GM19467 (cell line): ENCODE results near the gene PSMG4.
"Not testable (repeated sequence)": the region's sequence is repeated elsewhere in the genome, so short reads cannot be mapped to it uniquely, and the experiment has no call there.

Experiments used
- ATAC-seq: cut with Tn5 transposase; IDR thresholded peaks from one replicate; pipeline ENCODE4 v1.9.1; 2021; ENCODE audit warnings: mild to moderate bottlenecking, moderate library complexity; ENCODE audit not compliant: unreplicated experiment

Gene PSMG4

DNA sequence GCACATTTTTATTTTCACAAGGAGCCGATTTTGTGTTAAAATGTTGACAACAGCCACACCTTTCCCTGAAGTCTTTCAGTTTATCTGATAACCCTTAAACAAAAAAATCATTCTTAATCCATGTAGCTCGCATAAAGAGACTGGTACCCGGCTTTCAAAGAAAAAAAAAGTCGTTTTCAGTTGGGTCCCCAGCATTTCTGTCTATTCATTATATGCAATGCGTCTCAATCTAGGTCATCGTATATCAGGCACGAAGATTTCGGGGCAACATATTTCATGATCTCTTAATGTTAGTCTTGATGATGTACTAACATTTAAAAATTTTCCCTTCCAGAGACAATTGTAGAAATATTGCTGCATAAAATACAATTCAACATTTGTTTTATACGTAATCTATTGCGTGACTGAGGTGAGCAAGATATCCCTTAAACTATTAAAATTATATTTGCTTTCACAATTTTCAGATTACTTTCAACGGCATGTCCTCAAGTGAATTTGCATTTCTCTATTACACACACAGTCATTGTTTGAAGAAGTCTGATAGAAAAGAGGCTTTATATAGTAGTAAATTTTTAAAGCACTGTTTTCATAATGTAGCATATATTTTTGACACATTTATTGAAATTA lies 28.4 kb upstream of the PSMG4 start:
- no peak for ATAC-seq

DNA sequence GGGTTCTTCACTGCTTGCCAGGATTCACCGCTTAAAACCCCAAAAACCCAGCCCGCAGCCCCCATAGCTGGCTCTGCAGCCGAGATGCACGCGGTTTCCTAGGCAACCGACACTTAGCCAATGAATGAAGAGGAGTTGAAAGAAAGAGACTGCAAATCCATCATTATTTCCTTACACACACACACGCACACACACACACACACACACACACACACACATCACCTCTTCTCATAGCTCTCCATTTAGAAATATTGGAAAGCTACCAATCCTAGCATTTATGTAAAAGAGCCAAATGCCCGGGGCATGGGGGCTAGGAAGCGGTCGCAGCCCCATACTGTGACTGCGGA lies 27.9 kb upstream of the PSMG4 start:
- ATAC-seq: no peak

DNA sequence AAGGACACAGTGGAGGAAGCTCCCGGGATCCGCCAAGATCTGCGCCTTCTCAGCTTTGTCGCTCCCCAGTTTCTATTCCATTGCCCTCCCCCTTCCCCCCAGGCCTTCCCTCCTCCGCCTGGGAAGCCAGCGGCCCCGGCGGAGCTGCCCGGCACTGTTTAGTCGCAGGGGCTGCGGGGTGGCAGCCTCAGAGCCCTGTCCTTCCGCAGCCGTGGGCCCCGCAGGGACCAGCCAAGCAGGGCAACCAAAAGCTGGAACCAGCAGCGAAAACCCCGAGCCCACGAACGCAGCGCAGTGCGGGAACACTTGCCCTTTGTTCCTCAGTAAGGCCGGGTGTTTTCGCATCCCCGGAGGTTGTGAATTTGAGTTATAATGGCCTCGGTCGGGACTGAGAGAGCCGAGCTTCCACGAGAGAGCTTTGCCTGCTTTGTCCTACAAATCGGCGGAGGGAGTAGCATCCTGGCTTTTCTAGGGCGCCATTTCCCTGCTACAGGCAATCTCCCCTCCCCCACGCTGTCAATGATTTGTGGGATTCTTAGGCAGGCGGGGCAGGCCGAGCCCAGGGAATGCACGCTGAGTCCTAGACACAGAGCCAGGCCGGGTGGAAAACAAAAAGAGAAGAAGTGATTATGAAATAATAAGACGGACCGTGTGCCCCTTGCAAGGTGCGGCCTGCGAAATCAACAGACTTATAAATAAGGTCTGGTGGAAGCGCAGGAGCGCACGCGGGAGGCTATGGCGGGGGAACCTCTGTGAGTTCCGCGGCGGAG lies 27.3 kb upstream of the PSMG4 start:
- no peak for ATAC-seq

DNA sequence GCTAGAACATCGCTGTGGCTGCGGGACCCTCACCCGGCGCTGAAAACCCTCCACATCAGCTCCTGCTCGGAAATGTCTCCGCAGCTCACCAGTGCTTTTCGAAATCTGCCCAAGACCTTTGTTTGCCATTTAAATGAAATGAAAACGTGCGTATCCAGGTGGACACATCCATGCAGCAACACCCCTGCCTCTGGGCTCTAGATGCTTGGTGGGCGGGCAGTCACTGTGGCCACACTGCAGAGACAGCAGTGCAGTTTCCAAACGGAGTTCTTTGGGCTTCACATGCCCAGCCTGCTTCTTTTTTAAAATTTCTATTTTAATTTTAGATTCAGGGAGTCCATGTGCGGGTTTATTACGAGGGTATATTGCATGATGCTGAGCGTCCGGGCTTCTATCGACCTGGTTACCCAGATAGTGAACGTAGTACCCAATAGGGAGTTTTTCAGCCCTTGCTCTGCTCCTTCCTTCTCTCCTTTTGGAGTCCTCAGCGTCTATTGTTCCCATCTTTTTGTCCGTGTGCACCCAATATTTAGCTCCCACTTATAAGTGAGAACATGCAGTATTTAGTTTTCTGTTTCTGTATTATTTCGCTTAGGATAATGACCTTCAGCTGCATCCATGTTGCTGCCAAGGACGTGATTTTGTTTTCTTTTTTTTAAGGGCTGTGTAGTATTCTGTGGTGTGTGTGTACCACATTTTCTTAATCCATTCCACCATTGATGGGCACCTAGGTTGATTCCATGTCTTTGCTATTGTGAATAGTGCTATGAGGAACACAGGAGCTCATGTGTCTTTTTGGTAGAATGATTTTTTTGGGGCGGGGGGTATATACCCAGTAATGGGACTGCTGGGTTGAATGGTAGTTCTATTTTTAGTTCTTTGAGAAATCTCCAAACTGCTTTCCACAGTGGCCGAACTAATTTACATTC lies 26.5 kb upstream of the PSMG4 start:
- no peak for ATAC-seq

DNA sequence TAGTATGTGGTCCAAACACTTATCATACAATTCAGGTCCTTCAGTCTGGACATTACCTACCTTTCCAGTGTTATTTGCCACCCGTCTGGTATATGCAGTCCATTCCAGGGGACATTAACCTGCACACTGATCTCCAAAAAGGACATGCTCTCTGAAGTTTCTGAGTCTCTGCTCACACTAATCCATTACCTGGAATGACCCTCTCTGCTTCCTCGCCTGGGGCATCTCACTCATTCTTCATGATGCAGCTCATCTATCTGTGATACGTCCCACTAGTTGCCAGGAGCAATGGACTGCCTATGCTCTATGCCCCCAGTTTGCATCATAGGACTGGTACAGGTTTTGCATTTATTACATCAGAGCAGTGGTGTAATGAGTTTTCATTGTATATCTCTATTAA lies 25.4 kb upstream of the PSMG4 start:
- no peak for ATAC-seq

DNA sequence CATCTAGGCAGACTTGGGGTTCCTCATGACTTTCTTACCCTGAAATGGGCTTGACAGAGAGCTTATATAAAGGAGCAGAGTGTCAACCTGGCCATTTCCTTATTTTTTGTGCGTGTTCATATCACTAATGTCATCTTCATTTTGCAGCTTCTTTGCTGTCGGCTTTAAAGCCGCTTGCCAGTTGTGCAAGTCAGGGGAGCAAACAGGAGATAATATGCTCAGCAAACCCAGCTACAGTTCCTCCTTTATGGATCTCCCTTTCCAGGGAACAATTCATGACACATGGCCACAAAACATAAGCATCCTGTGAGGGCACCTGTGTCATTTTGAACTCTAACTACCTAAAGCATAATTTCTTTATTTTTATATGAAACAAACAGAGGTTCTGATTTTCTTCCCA lies 24.8 kb upstream of the PSMG4 start:
- ATAC-seq: no peak

DNA sequence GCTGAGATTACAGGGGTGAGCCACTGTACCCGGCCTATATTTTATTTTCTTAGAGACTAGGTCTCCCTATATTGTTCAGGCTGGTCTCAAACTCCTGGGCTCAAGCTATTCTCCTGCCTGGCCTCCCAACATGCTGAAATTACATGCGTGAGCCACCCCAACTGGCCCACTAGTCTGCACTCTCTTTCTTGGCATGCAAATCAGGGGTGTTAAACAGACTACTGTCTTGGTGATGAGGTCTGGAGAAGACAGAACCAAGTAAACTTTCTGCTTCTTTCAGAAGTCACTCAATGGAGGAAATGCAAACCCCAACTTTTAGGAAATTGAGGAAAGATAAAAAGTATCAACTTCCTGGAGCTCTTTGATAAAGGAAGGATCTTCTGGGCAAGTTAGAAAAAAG lies 23.3 kb upstream of the PSMG4 start:
- no peak for ATAC-seq

DNA sequence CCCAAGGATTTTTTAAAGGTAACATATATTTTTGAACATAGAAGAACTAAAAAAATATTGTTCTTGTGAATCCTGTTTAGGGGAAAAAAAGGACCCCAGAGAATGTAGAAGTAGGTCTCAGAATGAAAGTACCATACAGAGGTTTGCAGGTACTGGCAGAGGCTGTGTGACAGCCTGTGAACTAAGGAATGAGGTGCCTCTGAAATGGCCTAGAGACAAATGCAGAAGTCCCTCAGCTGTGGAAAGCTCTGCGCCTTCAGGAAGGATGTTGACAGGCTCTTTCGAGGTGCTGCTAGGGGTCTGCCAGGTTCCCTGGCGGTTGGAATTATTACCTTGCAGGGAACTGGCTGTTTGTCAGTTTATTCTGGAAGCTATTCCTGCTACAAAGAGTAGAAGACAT lies 22.7 kb upstream of the PSMG4 start:
- no peak for ATAC-seq

DNA sequence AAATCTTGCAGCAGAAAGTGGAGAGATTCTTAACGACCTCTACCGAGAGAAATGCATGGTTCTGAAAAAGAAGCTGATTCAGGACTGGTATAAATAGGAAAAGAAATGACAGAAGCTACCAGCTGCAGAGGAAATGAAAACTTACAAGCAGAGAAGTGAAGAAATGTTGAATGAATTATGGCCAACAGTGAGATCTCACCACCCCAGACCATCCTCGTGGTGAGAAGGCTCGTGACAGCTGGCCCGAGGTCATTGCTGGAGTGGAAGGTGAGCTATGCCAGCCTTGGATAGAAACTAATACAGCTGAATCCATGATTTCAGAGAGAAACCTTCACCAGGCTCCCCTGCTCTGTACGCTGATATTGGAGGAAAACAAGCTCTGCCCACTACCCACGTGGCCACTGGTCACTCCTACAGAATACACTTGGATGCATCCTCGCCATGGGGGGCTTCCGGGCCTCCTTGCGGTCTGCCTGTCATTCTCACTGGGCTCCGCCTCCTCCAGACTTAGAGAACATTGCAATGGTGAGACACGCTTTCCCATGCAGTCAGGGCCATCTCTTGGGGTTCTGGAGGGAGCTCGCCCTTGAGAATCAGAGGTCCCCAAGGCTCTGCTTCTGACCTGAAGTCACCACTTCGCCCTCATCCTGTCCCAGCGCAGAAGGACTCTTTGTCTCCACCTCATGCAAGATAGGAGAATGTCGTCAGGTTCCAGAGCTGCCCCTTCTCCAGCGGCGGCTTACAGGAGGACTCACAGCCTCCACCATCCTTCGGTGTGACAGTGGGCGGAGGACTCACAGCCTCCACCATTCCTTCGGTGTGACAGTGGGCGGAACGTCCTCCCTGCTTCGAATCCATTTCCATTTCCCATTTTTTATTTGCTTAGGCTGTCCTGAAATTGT lies 20.7 kb upstream of the PSMG4 start:
- ATAC-seq: no peak

DNA sequence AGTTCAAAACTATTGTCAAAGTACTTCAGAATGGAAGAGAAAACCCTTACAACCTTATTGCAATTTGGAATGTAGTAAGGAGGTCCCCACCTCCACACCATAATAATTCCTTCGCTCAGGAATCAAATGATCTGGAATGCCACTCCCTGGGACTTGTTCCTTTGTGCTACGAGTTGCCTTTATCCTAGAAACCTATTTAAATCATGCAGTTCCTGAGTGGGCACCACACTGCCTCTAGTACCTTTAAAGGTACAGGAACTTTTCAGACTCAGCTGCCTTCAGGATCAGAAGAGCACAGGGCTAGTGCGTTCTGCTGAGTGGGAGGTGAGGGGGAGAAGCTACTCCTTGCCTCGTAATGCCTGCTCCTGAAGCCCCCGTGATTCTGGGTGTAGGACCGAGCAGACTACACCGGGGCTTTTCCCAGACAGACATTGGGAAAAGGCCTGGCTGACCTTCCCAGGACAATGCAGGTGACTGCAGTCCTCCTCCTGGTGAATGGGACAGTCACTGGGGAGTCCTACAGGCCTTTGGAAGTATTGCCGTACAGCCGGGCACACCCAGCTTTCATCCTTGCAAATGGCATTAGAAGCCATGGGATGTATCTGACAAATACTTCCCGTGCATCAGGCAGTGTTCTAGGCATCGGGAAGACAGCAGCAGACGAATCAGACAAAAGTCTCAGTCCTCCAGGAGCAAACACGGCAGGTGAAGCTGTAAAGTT lies 19.5 kb upstream of the PSMG4 start:
- no peak for ATAC-seq

DNA sequence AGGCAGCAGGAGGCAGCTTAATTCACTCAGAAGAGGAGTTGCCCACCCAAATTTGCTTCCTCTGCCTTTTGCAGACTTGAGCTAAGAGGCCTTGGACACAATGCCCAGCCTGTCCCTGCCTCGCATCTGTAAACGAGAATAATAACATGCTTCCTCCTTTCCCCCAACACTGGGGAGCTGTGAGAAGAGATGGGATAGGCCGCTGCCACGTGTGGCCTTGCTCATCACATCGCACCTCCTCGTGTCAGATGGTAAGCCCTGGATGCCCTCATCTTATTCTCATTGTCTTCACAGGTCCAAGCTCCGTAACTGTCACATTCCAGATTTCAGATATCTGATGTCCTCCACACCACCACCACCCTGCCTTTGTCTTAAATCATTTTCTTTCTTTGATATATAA lies 18.2 kb upstream of the PSMG4 start:
- no peak for ATAC-seq

DNA sequence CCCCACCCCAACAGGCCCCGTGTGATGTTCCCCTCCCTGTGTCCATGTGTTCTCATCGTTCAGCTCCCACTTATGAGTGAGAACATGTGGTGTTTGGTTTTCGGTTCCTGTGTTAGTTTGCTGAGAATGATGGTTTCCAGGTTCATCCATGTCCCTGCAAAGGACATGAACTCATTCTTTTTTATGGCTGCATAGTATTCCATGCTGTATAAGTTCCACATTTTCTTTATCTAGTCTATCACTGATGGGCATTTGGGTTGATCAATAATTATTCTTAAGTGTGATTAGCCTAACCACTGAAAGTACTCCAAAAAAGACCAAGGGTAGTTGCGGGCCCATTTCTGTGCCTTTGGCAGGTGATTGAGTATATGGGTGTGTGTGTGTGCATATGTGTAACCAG lies 17.0 kb upstream of the PSMG4 start:
- ATAC-seq: not testable (repeated sequence)

DNA sequence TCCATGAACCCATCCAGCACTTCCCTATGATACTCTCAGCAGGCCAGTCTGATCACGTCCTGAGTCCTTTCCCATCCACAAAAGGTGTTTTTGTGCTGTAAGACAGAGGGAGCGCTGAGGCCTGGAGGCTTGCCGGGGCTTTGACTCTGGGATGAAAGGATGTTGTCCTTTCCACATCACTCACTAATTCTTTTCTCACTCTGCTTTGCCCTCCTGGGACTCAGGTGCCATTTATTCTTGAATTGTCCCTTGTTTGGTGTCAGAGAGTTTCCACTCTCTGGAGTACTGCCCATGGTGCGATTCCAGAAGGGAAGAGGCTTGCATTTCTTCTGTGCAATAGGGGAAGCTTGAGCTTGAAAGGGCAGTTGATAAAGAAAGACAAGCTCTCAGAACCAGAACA lies 16.0 kb upstream of the PSMG4 start:
- no peak for ATAC-seq

DNA sequence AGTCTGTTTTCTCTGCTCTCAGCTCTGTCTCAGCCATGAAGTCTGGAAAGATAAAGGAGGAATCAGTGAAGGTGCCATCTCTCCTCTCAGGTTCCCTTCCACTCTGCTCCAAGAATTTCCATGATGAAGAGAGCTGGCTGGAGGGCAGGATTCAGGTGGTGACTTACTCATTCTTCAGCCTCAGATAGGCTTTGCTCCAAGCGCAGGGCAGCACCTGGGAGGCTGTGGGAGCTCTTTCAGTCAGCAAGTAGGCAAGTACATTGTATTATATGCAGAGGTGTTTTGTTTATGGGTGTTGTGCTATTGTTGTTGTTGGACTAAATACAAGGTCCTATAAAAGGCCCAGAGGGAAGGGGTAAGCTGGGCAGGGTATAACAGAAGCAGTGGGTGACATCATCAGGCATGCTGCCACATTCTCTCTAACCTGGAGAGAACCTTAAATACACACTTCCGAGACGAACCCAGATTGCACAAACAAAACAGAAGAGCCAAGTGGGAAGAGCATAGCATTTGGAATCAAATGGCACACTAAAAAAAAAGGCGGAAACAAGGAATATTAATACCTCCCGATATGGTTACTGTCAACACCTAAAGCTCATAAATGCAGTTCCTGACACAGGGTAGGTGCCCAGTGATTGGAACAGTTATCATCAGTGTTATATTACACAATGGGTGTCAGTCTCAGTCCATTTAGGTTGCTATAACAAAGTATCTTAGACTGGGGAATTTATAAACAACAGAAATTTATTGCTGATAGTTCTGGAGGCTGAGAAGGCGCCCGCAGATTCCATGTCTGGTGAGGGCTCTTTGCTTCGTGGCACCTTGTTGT lies 14.5 kb upstream of the PSMG4 start:
- no peak for ATAC-seq

DNA sequence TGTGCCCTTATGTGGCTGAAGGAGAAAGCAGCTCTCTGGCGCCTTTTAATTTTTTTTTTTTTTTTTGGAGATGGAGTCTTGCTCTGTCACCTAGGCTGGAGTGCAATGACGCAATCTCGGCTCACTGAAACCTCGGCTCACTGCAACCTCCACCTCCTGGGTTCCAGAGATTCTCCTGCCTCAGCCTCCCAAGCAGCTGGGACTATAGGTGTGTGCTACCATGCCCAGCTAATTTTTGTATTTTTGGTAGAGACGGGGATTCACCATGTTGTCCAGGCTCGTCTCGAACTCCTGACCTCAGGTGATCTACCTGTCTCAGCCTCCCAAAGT lies 13.9 kb upstream of the PSMG4 start:
- not testable (repeated sequence) for ATAC-seq

DNA sequence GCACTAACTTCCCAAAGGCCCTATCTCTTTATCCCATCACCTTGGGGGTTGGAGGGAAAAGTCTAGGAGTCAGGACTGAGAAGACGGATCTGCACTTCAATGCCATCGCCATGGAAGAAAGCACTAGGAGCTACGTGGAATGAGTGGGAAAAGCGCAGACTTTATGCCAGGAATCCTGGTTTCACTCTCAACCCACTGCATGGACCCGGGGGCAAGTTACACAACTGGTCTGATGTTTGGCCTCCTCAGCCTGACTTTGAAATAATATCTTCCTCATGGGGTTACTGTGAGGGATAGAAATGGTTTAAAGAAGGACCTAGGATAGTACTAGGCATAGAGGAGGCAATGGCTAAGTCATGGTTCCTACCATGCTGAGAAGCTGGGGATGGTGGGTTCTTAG lies 13.5 kb upstream of the PSMG4 start:
- no peak for ATAC-seq

DNA sequence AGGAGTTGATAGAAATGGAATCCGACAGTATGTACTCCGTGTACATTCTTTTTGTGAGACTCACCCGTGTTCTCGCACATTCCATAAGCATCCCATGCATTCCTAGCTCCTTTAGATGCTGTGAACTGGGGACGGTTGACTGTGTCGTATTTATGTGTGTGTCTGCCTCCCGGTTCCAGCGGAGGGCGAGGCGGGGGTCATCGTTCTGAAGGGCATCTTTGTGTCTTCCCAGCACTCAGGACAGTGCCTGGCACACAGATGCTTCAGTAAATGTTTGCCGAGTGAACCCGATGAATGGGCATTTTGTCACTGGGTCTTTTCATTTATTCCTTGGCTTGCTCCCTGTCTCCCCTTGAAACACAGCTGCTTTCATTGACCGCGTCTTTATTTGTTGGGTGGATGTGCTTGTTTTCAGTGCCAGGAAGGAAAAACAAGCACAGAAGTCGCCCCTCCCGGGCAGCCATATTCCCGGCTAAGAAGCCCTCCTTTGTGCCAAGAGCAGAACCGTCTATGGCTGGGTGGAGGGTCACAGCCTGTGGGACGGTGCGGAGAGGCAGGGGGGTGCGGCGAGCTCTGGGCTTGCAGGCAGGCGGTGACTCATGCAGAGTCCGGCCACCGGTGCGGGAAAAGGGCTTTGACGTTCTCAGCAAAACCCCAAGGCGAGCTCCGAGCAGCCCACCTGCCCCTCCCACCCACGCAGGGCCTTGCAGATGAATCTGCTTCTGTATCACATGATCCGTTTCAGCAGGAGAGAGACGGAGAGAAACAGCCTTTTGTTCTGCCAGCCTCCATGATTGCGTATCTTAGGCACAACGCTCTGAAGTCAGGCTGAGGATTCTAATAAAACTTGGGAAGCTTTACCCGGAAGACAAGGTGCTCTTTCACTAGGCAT lies 11.2 kb upstream of the PSMG4 start:
- ATAC-seq: no peak

DNA sequence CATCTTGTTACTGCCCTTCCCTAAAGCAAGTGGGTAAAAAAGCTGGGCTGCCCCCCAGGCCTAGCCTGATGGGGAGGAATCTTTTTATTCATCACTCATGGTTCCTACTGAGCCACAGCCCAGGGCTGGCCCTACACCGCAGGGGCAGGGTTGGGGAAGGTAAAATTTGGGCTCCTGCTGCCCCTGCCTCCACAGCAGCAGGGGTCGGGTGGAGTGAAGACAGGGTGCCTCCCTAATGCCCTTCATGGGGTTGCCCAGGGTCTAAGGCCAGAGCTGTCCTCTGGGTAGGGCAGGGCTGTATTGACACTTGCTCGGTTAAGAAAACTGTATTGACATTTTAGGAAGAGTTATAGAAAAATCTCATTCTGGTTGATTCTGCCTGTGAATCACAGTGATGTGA lies 8.9 kb upstream of the PSMG4 start:
- no peak for ATAC-seq
